ENCODE measurements around the gene RBP3. TPM values are rescaled to one million over a fixed set of nuclear protein-coding genes. Genes with fewer than 3 reads are reported as not detected.

Gene RBP3
- total RNA-seq, 1 donor from 2014 or later, result not detected

DNA sequence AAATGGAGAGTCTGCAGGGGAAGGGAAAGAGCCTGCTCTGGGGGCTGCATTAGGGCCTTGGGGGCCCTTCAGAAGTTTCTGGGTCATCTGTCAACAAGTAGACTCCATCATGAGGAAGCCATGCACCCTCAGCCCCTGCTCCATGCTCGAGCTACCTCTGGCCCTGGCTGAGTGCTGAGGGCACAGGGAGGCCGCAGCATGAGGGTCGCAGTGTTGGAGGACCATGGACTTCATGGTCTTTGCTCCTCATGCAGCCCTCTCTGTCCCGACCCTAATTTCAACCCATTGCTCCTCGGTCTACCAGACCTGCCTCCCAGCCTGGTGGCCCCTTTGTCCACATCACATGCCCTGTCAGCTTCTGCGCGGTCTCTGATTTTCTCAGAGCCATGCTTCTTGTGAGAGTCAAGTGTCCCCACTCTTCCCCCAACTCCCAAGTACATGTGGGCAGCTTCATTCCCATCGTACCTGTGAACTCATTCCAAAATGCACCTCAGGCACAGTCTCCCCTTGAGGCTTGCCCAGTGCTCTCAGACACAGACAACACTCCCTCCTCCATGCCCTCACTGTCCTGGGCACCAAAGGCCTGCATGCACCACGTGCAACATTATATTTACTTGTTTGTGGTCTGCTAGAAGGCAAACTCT lies 21.2 kb downstream of the RBP3 start:
- H3K4me3 ChIP-seq (ENCODE audit: low read depth, low read length), result no peak overlapping the region
- H3K27me3 ChIP-seq (ENCODE audit: control insufficient read depth, insufficient read depth, low read length), result peaks cover 2% of the 10 kb centered on the region
- no peaks in the 10 kb centered on the region for H3K36me3 ChIP-seq (ENCODE audit: control insufficient read depth, insufficient read depth, low read length)
- no peak for DNase-seq (ENCODE audit: low read depth)
- TF ChIP-seq, protein P1, sequence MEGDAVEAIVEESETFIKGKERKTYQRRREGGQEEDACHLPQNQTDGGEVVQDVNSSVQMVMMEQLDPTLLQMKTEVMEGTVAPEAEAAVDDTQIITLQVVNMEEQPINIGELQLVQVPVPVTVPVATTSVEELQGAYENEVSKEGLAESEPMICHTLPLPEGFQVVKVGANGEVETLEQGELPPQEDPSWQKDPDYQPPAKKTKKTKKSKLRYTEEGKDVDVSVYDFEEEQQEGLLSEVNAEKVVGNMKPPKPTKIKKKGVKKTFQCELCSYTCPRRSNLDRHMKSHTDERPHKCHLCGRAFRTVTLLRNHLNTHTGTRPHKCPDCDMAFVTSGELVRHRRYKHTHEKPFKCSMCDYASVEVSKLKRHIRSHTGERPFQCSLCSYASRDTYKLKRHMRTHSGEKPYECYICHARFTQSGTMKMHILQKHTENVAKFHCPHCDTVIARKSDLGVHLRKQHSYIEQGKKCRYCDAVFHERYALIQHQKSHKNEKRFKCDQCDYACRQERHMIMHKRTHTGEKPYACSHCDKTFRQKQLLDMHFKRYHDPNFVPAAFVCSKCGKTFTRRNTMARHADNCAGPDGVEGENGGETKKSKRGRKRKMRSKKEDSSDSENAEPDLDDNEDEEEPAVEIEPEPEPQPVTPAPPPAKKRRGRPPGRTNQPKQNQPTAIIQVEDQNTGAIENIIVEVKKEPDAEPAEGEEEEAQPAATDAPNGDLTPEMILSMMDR (IDR thresholded peaks at IDR 0.05; ENCODE audit: insufficient read depth, low read length, poor library complexity, severe bottlenecking), result no peak

DNA sequence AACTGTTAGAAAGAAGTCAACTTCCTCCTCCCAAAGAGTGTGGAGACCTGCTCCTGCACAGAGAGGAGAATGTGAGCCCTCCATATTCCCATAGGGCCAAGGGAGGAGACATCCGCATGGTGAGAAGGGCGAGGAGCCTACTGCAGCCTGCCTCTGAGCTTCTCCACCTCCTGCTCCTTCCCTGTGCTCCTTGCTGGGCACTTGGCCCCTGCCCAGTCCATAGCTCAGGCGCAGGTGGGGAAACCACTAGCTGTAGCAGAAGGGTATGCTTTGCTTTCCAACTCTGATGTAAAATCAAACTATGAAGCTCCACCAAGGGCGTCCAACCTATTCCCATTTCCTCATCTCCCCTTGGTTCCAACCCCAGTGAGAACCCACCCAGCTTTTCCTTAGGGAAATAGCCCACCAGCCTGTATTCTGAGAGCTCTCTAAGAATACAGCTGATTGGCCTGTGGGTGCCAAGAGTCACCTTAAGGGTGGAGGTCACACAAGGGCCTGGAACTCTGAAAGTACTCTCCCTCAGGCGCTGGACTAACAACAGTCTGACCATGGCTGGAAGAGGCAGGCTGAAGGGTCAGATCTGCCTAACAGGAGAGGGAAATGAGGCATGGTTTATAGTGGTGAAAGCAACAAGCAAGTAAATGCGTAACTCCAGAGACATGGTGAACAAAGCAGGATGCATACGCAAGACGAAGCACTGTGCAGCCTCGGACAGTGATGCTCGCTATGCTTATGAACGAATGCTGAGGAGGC lies 22.0 kb downstream of the RBP3 start:
- DNase-seq (ENCODE audit: low read depth), result no peak
- TF ChIP-seq, protein P1 (IDR thresholded peaks at IDR 0.05; ENCODE audit: insufficient read depth, low read length, poor library complexity, severe bottlenecking), result no peak
- no peak overlapping the region for H3K4me3 ChIP-seq (ENCODE audit: low read depth, low read length)
- no peaks in the 10 kb centered on the region for H3K36me3 ChIP-seq (ENCODE audit: control insufficient read depth, insufficient read depth, low read length)
- peaks cover 2% of the 10 kb centered on the region for H3K27me3 ChIP-seq (ENCODE audit: control insufficient read depth, insufficient read depth, low read length)

DNA sequence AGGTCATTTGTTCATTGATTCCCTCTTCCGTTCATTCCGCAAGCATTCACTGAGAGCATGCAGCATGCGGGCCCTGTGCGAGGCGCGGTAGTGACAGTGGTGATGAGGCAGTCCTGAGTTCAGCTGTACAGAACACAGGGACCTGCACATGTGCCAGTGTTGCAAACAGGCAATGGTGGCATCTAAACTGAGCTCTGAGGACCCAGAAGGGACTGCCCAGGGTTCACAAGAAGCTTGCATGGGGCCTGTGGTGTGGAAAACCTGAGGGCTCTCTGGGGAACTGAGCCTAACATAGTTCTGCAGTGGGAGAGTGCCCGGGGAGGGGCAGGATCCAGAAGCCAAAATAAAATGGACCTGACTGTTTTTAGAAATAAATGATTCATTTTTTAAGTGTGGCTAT lies 22.7 kb downstream of the RBP3 start:
- TF ChIP-seq, protein P1 (IDR thresholded peaks at IDR 0.05; ENCODE audit: insufficient read depth, low read length, poor library complexity, severe bottlenecking), result no peak
- DNase-seq (ENCODE audit: low read depth), result no peak
- peaks cover 2% of the 10 kb centered on the region for H3K27me3 ChIP-seq (ENCODE audit: control insufficient read depth, insufficient read depth, low read length)
- H3K36me3 ChIP-seq (ENCODE audit: control insufficient read depth, insufficient read depth, low read length), result no peaks in the 10 kb centered on the region
- no peak overlapping the region for H3K4me3 ChIP-seq (ENCODE audit: low read depth, low read length)

DNA sequence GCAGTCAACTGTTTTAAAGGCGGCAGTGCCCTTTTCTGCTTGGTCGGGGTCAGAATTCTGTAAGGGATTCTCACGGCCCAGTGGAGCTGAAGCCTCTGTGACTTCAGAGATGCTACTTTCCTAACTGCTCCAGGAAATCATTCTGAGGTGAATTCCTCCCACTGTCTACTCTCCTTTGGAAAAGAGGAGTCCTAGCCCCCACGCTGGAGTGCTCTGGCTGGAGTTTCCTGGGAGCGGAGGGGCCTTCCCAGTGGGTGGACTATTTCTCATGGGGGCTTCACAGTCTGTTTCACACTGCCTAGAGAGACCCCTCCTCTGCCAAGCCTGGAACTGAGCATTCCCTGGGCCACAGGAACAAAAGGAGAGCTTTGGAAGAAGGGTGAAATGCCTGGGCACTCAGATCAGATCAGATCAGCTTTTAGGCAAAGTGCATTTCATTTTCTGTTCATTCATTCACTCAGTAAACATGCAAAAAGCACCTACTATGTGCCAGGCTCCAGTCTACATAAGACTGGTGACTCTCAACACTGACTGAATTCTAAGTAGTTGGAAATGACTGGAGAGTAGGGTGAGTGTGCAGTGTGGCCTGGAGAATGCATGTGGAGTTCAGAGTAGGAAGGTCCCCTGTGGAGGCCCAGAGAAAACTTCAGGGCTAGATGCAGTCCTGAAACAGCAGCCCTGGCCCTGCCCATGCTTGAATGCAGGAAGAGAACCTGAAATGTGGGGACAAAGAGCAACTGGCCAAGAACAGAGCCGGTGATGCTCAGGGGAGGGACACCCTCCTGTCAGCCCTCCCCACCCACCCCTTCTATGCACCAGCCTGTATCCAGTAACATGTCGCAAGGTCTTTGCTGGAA lies 23.7 kb downstream of the RBP3 start:
- DNase-seq (ENCODE audit: low read depth), result no peak
- Histone ChIP-seq H3K27me3 (ENCODE audit: control insufficient read depth, insufficient read depth, low read length) (peaks cover 3% of the 10 kb centered on the region), H3K36me3 (ENCODE audit: control insufficient read depth, insufficient read depth, low read length) (no peaks in the 10 kb centered on the region), H3K4me3 (ENCODE audit: low read depth, low read length) (no peak overlapping the region)
- TF ChIP-seq, protein P1 (IDR thresholded peaks at IDR 0.05; ENCODE audit: insufficient read depth, low read length, poor library complexity, severe bottlenecking), result no peak

DNA sequence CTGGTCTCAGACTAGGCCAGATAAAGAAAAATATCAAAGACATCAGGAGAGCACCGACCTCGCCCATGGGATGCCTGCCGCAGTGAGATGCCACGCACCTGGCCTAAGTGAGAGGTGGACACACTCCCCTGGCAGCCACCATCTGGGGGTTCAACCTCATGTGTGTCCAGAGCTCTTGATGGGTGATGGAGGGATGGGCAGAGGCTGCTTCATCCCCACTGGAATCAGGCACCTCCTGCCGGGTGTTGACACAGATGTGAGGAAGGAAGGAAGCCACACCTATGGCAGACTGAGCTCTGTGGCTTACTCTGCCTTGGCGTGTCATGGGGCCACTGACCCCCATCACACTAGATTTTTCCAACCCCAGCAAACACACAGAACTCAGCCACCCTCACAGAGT lies 24.6 kb downstream of the RBP3 start:
- H3K4me3 ChIP-seq (ENCODE audit: low read depth, low read length), result no peak overlapping the region
- peaks cover 6% of the 10 kb centered on the region for H3K27me3 ChIP-seq (ENCODE audit: control insufficient read depth, insufficient read depth, low read length)
- TF ChIP-seq, protein P1 (IDR thresholded peaks at IDR 0.05; ENCODE audit: insufficient read depth, low read length, poor library complexity, severe bottlenecking), result no peak
- H3K36me3 ChIP-seq (ENCODE audit: control insufficient read depth, insufficient read depth, low read length), result no peaks in the 10 kb centered on the region
- no peak for DNase-seq (ENCODE audit: low read depth)

Data from kidney epithelial cell (primary cell).